GM19240 (cell line): ENCODE data around the gene VPS37C.
"Not testable (repeated sequence)": the region's sequence is repeated elsewhere in the genome, so short reads cannot be mapped to it uniquely, and the experiment has no call there.

ENCODE experiments used
- DNase-seq: peaks from one replicate; pipeline ENCODE4 v3.0.0; 2011; ENCODE audit warnings: low spot score; ENCODE audit not compliant: insufficient read length

Gene VPS37C

DNA sequence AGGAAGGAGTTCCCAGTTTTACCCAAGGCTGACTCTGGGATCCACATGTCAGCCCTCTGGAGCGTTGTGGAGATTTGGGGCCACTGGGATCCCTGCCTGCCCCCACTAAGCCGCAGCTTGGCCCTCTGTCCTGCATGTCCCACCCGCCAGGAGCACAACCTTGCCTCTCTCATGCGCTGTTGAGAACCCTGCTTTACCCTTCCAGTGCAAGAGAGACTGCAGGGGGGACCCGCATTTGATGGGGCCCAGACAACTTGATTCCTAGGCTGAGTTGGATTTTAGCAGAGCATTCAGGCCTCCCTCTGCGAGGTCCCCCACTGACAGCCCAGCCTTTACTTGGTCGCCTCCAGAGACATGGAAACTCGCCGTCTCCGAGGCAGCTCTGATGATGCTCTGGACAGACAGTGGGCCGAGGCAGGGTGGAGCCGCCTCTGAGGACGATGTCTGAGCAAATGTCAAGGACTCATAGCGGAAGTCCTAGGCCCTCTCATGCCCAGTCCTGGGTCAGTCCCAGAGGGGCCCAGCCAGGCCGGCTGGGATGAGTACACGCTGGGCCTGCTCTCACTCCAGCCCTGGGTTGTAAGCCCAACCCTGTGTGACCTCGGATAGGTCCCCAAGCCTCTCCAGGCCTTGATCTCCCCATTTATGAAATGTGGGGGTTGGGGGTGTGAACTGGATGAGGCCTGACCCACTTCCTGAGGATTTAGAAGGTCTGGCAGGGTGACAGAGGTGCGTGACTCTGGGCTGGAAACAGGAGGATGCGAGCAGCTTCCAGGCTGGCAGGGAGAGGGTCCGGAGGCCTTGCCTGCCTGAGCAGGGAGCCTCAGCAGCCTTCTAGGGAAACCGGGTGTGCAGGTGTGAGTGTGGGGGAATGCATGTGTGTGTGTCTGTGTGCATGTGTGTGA is 58.3 kb downstream of the VPS37C start:
- no peak for DNase-seq

DNA sequence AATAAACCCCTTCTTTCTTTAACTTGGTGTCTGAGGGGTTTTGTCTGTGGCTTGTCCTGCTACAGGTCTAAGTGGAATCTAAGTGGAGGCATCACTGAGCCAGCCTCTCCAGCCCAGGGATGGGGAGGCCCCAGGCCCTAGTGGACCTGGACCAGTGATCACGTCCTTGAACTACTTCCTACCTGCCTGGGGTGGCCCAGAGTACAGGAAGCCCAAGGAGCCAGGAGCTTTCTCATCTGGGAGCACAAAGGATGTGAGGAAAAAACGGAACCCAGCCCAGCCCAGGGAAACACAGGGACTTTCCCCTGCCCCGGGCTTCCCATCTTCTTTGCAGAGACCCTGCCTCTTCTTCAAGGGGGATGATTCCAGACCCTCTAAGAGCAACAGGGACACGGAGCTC is 62.4 kb downstream of the VPS37C start:
- DNase-seq: no peak

DNA sequence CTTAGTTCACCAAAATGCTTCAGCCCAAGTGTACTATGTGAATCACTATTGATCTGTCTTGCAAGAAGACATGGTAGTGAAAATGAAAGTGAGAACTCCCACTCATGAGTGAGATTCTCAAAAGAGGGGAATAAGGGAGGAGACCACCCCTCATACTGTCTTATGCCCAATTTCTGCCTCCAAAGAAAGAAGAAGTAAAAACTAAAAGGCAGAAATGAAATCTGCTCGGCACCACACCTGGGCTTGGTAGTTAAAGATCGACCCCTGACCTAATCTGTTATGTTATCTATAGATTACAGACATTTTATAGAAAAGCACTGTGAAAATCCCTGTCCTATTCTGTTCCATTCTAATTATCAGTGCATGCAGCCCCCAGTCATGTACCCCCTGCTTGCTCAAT is 63.0 kb downstream of the VPS37C start:
- not testable (repeated sequence) for DNase-seq

DNA sequence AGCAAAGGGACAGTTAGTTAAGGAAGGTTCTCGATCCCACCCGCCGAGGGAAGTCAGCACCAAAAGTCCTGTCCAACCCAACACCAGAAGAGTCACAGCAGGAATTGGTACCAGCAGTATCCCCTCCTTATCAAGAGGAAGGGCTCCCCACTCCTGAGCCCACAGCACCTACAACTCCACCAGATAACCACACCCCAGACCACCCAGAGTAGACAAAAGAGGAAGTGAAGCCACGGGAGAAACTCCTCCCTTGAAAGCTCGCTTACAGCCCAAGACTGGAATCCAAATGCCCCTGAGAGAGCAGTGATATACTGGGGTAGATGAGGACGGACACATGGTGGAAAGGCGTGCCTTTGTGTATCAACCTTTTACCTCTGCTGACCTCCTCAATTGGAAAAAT is 66.2 kb downstream of the VPS37C start:
- no peak for DNase-seq

DNA sequence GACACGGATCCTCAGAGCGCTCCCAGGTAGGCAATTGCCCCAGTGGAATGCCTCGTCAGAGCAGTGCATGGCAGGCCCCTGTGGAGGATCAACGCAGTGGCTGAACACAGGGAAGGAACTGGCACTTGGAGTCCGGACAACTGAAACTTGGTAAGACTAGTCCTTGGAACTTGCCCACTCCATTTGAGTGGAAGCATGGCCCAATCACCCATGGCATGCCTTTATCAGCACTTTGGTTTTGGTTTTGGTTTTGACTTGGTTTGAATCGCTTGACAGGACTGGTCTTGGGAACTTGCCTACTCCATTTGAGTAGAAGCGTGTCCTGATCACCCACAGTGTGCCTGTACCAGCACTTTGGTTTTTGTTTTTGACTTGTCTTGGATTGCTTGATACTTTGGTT is 67.1 kb downstream of the VPS37C start:
- DNase-seq: not testable (repeated sequence)

DNA sequence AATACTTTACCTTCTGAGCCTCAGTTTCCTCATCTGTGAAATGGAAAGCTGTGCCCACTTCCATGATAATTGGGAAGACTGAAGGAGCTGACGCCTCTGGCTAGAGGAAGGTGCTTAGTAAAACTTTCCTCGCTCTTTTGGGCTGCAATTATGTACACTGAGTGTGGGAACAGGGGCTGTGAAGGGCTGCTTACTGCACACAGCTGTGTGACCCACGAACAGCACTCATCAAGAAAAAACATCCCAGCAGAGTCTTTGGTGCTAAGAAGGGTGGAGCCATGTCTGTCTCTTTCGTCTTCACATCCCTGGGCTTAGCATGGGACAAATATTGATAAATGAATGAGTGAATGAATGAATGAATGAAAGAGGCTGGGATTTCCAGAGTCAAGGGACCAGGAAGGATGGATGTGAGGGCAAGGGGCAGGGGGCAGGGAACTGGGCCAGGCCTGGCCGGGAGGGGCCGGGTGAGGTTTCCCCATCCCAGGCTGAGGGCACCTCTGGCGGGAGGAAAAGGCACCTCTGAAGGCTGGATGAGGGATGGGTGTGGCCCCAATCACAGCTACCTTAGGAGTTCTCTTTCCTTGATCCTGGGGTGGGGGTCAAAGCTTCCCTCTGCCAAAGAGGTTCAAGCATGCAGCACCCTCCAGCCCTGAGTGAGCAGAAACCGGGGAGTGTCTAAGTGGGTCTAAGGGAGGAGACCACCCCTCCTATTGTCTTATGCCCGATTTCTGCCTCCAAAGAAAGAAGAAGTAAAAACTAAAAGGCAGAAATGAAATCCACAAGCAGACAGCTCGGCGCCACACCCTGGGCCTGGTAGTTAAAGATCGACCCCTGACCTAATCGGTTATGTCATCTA is 68.1 kb downstream of the VPS37C start:
- no peak for DNase-seq

DNA sequence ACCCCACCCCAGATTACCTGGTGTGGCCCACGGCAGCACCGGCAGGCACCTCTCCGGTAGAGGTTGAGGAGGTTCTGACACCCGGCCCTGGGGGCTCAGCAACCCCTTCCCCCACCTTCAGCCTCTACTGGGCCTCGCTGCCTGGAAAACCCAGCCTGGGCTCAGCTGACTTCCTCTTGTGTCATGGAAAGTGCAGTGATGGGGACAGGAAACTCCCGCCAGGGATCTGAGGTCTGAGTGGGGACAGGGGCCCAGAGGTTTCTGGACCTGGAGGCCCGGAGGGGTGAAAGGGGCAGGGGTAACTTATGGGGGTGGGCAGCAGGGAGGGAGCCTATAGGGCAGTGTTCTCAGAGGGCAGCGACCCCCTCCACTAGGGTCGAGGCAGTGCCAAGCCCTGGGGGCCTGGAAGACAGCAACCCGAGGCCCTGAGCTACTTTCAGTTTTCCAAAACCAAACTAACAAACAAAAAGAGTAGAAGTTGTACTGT is 68.9 kb downstream of the VPS37C start:
- DNase-seq: no peak

DNA sequence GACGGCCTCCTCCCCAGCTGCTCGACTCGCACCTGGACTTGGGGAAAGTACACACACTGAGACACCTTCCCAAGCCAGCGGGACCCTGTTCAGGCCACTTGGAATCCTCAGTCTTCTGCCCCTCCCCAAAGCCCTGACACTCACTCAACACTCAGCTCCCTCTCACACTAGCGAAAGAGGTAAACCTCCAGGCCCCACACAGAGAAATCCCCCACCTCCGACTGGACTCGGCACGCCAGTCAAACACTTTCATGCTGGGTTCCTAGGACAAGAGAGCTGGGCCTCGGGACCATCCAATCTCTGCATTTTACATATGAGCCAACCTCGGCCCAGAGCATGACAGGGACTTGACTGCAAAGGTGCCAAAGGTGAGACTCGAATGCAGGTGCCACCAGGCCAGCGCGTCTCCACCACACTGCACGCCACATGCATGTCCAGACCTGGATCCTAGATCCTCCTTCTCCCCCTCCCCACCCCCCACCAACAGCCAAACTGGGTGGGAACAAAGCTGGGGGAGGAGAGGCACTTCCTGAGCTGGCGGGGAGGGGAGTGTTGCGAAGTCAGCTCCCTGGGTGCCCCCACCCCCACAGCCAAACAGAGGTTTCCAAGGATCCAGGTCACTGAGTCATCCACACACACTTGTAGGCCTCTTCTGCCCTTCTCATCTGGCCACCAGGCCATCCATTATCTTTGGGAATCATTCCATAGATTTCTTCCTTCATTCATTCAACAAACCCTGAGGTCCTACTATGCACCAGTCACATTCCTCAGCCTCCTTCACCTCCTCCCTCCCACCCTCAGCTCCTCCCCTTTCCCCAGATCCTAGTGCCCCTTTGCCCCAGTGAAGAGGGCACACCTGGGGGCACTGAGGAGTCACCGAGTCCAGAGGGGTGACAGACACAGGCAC is 69.6 kb downstream of the VPS37C start:
- DNase-seq: no peak

DNA sequence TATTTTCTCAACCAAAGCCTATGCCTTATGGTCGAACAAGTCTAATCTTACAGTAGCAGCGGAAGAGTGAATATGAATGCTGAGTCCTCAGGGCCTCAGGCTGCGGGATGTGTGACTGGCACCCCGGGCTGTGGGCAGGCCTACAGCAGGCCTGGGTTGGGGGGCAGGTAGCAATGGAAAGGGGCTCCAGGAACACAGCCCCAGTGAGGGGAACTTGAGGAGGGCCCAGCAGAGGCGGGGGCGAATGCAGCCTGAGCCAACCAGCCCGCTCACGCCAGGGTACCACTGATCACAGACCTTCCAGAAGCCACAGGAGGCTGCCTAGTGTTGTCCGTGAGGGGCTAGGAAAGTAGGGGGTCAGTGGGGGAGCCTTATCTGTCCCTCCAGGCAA is 70.2 kb downstream of the VPS37C start:
- no peak for DNase-seq

DNA sequence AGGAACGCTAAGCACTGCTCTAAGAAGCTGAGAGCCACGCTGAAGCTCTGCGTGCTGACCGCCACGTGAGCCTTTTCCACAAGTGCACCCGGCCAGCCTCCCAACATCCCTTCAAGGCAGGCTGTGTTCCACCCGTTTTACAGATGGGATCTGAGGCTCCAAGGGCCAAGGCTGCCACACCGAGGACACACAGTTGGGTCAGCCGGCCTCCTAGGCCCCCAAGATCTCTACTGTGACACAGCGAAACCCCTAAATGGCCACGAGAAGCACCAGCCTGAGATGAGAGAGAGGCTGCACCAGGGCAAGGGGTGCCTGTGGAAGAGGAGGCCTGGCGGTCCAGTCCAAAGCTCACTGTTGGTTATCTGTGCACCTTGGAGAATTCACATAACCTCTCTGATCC is 70.7 kb downstream of the VPS37C start:
- no peak for DNase-seq

DNA sequence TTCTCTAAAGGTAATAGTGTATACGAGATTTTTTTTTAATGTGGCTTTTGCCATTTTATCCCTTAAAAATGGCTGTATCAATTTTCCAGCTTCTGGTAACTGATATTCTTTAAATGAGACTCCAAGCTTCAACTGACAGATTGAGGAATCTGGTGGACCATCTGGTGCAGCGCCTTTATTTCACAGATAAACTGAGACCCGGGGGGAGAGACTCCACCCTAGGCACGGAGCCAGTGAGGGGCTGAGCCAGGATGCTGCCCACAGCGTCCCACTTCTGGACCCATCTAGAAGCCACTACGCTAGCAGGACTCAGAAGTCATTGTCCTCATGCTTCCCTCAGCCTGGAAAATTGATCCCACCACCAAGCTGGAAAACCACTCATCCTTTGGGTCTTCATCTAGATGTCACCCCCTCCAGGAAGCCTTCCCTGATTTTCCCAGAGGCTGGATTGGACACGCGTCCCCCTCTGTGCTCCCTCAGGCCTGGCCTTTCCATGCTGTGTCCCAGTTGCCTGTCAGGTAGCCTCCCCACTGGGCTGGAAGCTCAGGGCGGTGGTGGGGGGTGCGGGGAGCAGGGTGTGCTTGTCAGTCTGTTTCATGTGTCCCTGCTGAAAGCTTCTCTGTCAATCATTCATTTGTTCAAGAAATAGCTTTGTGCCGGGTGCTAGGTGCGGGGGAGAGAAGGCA is 71.3 kb downstream of the VPS37C start:
- DNase-seq: no peak

DNA sequence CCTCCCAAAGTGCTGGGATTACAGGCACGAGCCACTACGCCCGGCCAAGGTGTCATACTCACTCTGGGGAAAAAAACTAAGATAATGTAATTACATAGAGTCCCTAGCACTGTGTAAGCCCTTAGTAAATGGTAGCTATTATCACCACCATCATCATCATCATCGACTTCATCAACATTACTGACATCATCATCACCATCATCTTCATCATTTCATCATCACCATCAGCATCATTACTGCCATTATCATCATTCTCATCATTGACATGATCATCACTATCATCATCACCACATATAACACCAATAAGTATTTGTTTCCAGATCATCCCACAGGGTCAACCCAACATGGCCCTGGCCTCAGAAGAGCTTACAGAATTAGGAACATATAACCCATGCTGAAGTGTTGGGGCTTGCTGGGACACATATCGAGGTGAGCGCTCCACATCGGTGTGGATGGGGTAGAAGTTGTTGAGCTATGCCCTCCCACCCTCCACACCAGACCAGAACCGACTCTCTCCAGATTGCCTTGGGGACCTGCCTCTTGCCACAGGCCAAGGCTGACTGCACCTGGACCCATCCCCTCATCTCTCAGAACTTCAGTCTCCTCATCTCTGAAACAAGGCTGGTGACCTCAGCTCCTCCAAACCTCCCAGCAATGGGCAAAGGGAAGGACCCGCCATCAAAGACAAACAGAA is 73.7 kb downstream of the VPS37C start:
- DNase-seq: no peak

DNA sequence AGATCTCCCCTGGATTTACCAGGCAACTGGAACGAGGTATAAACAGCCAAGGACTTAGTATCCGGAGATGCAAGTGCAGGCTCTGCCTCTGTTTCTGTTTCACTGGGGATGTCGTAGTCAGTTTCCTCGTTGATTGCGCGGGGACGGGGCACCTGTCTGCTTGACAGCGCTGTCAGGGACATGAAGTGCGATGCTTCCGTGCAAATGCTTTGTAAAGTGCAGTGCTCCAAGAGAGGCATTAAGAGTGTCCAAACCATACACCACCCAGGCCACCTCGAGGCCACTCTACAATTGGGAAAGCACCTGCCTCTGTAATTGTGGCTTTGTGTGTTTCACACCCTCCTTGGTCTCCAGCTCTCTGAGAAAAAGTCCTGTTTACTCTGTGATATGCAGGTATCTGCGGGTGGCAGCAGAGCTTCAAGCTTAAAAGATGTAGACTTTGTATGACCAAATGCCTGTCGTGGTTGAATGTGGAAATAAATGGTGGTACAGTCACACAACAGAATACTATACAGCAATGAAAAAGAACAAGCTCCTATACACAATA is 77.6 kb downstream of the VPS37C start:
- DNase-seq: no peak

DNA sequence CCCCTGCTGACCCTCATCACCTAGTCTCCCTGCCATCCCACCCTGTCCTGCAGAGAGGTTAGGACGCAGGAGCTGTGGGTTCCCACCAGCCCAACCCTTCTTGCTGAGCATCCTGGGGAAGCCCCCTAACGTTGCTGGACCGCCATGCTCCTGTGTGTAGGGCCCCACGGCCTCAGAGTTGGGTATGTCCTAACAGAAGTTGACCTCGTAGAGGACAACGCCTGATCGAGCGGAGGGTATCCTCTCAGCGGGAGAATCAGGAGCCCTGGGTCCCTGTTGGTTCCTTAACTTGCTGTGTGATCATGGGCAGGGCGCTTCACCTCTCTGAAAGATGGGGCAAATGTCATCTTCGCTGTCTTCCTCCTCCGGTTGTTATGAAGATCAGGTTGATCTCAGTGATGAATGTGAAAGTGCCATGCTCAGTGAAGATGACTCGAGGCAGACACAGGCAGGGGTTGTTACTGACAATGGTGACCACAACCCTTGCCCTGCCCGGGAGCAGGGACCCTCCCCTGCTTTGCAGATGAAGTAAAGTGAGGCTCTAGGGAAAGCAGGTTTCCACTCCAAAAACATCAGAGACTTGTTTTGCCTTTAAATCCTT is 78.2 kb downstream of the VPS37C start:
- no peak for DNase-seq

DNA sequence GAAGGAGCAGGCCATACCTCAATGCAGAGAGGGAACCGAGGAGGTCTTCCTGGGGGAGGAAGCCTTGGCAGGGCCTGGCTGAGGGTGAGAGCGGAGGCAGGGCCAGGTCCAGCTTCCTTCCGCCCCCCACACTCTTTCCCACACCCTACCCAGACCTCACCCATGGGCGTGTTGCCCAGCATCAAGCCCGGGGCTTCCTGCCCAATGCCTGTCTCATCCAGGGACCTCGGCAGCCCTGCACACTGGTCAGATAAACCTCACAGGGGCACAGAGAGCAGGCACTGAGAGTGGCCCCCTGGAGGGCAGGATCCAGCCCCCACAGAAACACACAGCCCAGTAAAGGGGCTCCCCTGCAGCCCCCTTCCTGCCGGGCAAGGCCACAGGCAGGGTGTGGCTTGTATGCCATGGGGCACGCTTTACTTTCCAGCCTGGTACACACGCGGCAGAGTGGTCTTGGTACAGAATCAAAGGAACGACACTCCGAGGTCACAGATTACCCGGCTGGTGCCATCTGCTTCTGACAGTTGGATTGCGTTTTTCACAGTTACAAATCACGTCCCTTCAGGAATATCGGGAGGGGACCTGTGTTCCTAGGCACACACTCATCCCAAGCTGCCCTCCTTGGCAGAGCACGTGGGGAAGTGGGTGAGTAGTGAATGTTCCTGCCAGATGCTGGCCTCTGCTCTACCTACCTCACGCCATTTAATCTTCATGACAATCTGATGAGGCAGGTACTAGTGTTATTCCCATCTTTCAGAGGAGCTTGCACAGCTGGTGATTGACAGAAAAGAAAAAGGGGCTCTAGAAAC is 79.0 kb downstream of the VPS37C start:
- DNase-seq: no peak

DNA sequence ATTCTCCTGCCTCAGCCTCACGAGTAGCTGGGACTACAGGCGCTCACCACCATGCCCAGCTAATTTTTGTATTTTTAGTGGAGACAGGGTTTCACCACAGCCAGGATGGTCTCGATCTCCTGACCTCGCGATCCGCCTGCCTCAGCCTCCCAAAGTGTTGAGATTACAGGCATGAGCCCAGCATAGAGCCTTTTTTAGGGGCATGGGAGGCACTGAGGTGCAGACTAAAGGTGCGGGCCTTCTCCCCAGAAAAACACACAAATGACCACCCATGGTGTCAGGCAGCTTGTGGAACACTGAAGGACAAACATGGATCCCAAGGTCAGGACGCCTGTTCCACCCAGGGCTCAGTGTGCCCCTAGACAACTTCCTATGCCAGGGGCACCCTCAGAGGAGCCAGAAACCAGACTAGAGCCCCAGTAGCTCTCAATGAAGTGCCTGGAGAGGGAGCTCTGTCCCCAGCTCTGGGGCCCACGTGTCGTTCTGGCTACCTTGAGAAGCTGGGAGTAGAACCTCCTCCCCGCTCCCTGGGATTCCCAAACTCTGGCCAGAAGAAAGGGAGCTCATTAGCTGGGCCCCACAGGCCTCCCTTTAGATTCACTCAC is 80.1 kb downstream of the VPS37C start:
- no peak for DNase-seq

DNA sequence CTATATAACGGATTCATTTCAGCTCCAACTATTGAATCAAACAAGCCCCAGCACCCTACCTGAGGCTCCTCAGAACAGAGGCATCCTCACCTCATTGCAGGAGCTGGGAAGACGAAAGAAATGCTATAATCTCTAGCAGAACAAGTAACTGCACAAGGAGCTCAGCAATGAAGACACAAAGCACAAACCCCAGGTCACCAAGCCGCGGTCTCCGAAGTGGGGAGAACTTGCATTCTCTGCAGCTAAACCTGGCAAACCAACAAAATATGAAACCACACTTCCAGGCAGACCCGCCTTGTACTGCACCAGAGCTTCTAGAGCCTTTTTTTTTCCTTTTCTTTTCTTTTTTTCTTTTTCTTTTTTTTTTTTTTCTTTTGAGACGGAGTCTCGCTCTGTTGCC is 80.7 kb downstream of the VPS37C start:
- no peak for DNase-seq
